ENCODE results near the gene ACBD6. TPM values are rescaled to one million over a fixed set of nuclear protein-coding genes. Genes with fewer than 3 reads are reported as not detected.

The ACBD6 gene
- total RNA-seq, 1 experiment from 2014 or later = 63.7 TPM

- CTCF ChIA-PET = interaction anchor here (1.2 to 1.4 kb wide), 2 partner anchors 319 to 329 kb away, joined by 3 to 9 read pairs; no protein-coding TSS in a partner anchor
- no peaks in the 10 kb centered on the region for H3K9me3 ChIP-seq (ENCODE audit: low read depth, low read length, poor library complexity, severe bottlenecking)
- DNase-seq (ENCODE audit: low spot score) = no peak
- intact Hi-C loops (cut with micrococcal nuclease; ENCODE audit: unreplicated experiment) = loop anchor here (5.0 kb wide), 2 partner anchors 328 to 608 kb away; no protein-coding TSS in a partner anchor
- no TSS peak for BruUV-seq (replicated peaks)
- POLR2A ChIA-PET (ENCODE audit: low non-redundant PET) = no interaction called here
- H3K36me3 ChIP-seq (ENCODE audit: insufficient read depth, low read length, poor library complexity, severe bottlenecking) = no peaks in the 10 kb centered on the region
- H3K4me1 ChIP-seq (ENCODE audit: insufficient read depth, low read length, poor library complexity, severe bottlenecking) = no peaks in the 10 kb centered on the region
- no peak overlapping the region for H3K4me3 ChIP-seq (ENCODE audit: low read depth, low read length, poor library complexity, severe bottlenecking)
- no peak for TF ChIP-seq EZH2 (IDR thresholded peaks at IDR 0.05; ENCODE audit: borderline replicate concordance, low read depth, low read length, poor library complexity, severe bottlenecking)
- TF ChIP-seq CTCF (conservative IDR thresholded peaks at IDR 0.05; ENCODE audit: low read depth, low read length) = no peak
- H3K27me3 ChIP-seq (replicated peaks; ENCODE audit: insufficient read depth, low read depth, low read length, poor library complexity) = no peaks in the 10 kb centered on the region
- H3K27ac ChIP-seq (ENCODE audit: low read depth, low read length, poor library complexity, severe bottlenecking) = no peak overlapping the region
These were observed 31.8 kb upstream of the ACBD6 start for GRCh38 chr1:180534214-180534613.

GRCh38 chr1:180533266-180533987, 31.1 kb upstream of the ACBD6 start:
- POLR2A ChIA-PET (ENCODE audit: low non-redundant PET) = no interaction called here
- TF ChIP-seq EZH2 (IDR thresholded peaks at IDR 0.05; ENCODE audit: borderline replicate concordance, low read depth, low read length, poor library complexity, severe bottlenecking) (no peak), CTCF (conservative IDR thresholded peaks at IDR 0.05; ENCODE audit: low read depth, low read length) (peak; percentile 91)
- no TSS peak for BruUV-seq (replicated peaks)
- CTCF ChIA-PET = interaction anchor here (0.7 kb wide), 1 partner anchor 55 kb away, joined by 4 read pairs; no protein-coding TSS in a partner anchor
- H3K27me3 ChIP-seq (replicated peaks; ENCODE audit: insufficient read depth, low read depth, low read length, poor library complexity) = no peaks in the 10 kb centered on the region
- intact Hi-C loops (cut with micrococcal nuclease; ENCODE audit: unreplicated experiment) = loop anchor here (5.0 kb wide), 2 partner anchors 329 to 609 kb away; no protein-coding TSS in a partner anchor
- H3K36me3 ChIP-seq (ENCODE audit: insufficient read depth, low read length, poor library complexity, severe bottlenecking) = no peaks in the 10 kb centered on the region
- no peak overlapping the region for H3K27ac ChIP-seq (ENCODE audit: low read depth, low read length, poor library complexity, severe bottlenecking)
- H3K4me3 ChIP-seq (ENCODE audit: low read depth, low read length, poor library complexity, severe bottlenecking) = no peak overlapping the region
- H3K9me3 ChIP-seq (ENCODE audit: low read depth, low read length, poor library complexity, severe bottlenecking) = no peaks in the 10 kb centered on the region
- DNase-seq (ENCODE audit: low spot score) = peak; percentile 71
- H3K4me1 ChIP-seq (ENCODE audit: insufficient read depth, low read length, poor library complexity, severe bottlenecking) = no peaks in the 10 kb centered on the region

- intact Hi-C loops (cut with micrococcal nuclease; ENCODE audit: unreplicated experiment) = loop anchor here (5.0 kb wide), 2 partner anchors 329 to 609 kb away; no protein-coding TSS in a partner anchor
- ChIA-PET POLR2A (ENCODE audit: low non-redundant PET) (no interaction called here), CTCF (interaction anchor here (0.7 kb wide), 1 partner anchor 56 kb away, joined by 4 read pairs; no protein-coding TSS in a partner anchor)
- Histone ChIP-seq H3K27me3 (replicated peaks; ENCODE audit: insufficient read depth, low read depth, low read length, poor library complexity) (no peaks in the 10 kb centered on the region), H3K27ac (ENCODE audit: low read depth, low read length, poor library complexity, severe bottlenecking) (no peak overlapping the region), H3K4me1 (ENCODE audit: insufficient read depth, low read length, poor library complexity, severe bottlenecking) (no peaks in the 10 kb centered on the region), H3K4me3 (ENCODE audit: low read depth, low read length, poor library complexity, severe bottlenecking) (no peak overlapping the region), H3K9me3 (ENCODE audit: low read depth, low read length, poor library complexity, severe bottlenecking) (no peaks in the 10 kb centered on the region), H3K36me3 (ENCODE audit: insufficient read depth, low read length, poor library complexity, severe bottlenecking) (no peaks in the 10 kb centered on the region)
- TF ChIP-seq EZH2 (IDR thresholded peaks at IDR 0.05; ENCODE audit: borderline replicate concordance, low read depth, low read length, poor library complexity, severe bottlenecking) (no peak), CTCF (conservative IDR thresholded peaks at IDR 0.05; ENCODE audit: low read depth, low read length) (no peak)
- BruUV-seq (replicated peaks) = no TSS peak
- no peak for DNase-seq (ENCODE audit: low spot score)
These were observed 30.5 kb upstream of the ACBD6 start for GRCh38 chr1:180532854-180533253.
